Ascending aorta (tissue), 2 donors: Measurements from ENCODE around the gene TMEM86B. TPM values are rescaled to one million over a fixed set of nuclear protein-coding genes. Genes with fewer than 3 reads are reported as not detected.

Experiments used
- DNase-seq, 2 donors: peaks; one replicate each; pipeline ENCODE4 v3.0.0-alpha.2; 2019; ENCODE audit warnings: low spot score in 2 of 2
- H3K27ac ChIP-seq, 2 donors: fragments of 200-600 bp; sonication (generic); one replicate each; pipeline ENCODE4 v1.5.1; 2016 to 2017; ENCODE audit warnings: mild to moderate bottlenecking in 1 of 2
- H3K27me3 ChIP-seq: fragments of 200-600 bp; sonication (generic); one replicate; pipeline ENCODE4 v1.5.1; 2017
- H3K36me3 ChIP-seq, 2 donors: fragments of 200-600 bp; sonication (generic); one replicate each; pipeline ENCODE4 v1.5.1; 2016
- H3K4me1 ChIP-seq, 2 donors: fragments of 200-600 bp; sonication (generic); one replicate each; pipeline ENCODE4 v1.5.1; 2016 to 2017; ENCODE audit warnings: mild to moderate bottlenecking in 1 of 2
- H3K4me3 ChIP-seq, 2 donors: fragments of 200-600 bp; sonication (generic); one replicate each; pipeline ENCODE4 v1.5.1; 2016 to 2017; ENCODE audit warnings: mild to moderate bottlenecking in 1 of 2
- H3K9me3 ChIP-seq, 2 donors: fragments of 200-600 bp; sonication (generic); one replicate each; pipeline ENCODE4 v1.5.1; 2016
- CTCF ChIP-seq, 3 experiments: fragments of 200-600 bp in 2 of 3; fragments of 450-650 bp in 1 of 3; sonication (generic) in 2 of 3; IDR thresholded peaks; one replicate each; pipeline ENCODE4 v1.5.1; 2016 to 2019; ENCODE audit warnings: antibody characterized with exemption in 3 of 3, mild to moderate bottlenecking in 1 of 3, moderate library complexity in 1 of 3
- intact Hi-C: fragments of 100-400 bp; cut with DNase I; formaldehyde crosslinking; loops from one replicate; pipeline ENCODE4 v1.15.1; 2023
- total RNA-seq: library from RNA; depleted of rRNA; stranded (reverse); fragments of >200 nt; gene quantifications from one replicate; pipeline ENCODE4 v1.1.0, GENCODE V29; 2016

Gene TMEM86B
- total RNA-seq, 1 donor from 2014 or later: not detected

DNA sequence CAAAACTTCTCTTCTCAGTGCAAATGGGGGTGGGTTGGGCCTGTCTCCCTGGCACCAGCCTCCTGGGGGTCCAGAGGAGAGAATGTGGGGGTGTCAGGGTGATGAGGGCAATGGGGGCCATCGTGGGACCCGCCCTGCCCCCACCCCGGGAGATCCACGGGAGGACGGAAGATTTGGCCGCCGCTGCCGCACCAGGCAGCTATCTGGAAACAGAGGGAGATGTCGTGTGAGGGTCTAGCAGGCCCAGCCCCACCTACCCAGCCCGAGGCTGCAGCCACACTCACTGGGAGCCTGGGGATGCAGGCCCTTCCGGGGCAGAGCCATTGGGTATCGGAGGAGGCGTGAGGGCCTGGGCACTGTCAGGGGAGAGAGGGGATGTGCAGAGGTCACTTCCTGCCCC is 1.8 kb upstream of the TMEM86B start:
- no peak for TF ChIP-seq CTCF (IDR thresholded peaks at IDR 0.05)
- H3K9me3 ChIP-seq: no peaks in the 10 kb centered on the region
- no peaks in the 10 kb centered on the region for H3K27me3 ChIP-seq
- H3K4me3 ChIP-seq: no peak overlapping the region
- no peak for DNase-seq
- H3K27ac ChIP-seq: no peak overlapping the region
- H3K4me1 ChIP-seq: no peaks in the 10 kb centered on the region
- intact Hi-C loops: no loop called here
- H3K36me3 ChIP-seq: peaks cover 74 to 77% of the 10 kb centered on the region in 2 donors

DNA sequence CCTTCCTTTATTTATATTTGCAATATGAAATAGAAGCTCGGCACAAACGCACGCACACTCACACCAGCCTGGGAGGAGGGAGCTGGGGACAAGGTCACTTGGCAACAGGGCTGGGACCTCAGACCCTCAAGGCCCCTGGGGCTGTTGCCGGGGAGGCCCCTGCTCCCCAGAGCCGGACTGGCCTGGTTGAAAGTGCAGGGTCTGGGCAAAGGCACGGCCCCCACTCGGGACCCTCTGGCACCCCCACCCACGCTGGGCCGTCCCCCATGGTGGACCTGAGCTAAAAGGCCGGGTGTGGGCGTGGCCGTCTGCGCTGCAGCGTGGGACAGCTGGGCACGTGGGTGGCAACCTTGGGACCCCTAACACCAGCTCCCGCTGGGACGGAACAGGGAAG is 1.2 kb upstream of the TMEM86B start:
- Histone ChIP-seq H3K9me3 (no peaks in the 10 kb centered on the region), H3K4me3 (no peak overlapping the region), H3K27me3 (no peaks in the 10 kb centered on the region), H3K4me1 (no peaks in the 10 kb centered on the region), H3K27ac (no peak overlapping the region), H3K36me3 (peaks cover 68 to 72% of the 10 kb centered on the region in 2 donors)
- intact Hi-C loops: no loop called here
- no peak for DNase-seq
- TF ChIP-seq CTCF (IDR thresholded peaks at IDR 0.05): no peak

DNA sequence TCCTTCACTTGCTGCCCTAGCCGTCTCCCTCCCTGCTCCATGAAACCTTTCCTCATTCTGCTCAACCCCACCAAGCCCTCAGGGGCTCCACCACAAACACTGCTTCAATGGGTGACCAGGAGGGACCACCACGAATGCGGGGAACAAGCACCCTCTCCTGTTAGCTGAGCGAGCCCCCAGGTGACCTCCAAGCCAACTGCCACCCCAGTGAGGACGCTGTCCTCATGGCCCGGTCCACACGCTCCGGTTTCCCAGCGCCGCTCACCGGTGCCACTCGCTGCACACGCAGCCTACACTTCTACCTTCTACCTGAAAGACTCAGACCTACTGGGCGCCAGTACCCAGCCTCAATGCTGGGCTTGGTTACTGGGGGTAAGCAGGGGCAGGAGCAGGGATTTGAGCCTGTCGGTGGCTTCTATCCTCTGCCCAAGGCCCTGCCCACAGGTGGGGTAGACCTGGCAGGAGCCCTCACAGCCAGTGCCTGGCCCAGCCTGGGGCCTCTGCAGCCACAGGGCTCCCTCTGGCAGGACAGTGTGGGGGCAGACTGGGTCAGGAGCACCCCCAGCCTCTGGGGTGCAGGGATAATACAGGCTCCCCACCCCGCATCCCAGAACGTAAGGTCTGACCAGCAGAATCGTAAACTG is 704 bp upstream of the TMEM86B start:
- H3K36me3 ChIP-seq: peaks cover 66 to 68% of the 10 kb centered on the region in 2 donors
- no peaks in the 10 kb centered on the region for H3K4me1 ChIP-seq
- H3K27me3 ChIP-seq: no peaks in the 10 kb centered on the region
- DNase-seq: no peak
- no peak overlapping the region for H3K27ac ChIP-seq
- no peak for TF ChIP-seq CTCF (IDR thresholded peaks at IDR 0.05)
- intact Hi-C loops: no loop called here
- H3K9me3 ChIP-seq: no peaks in the 10 kb centered on the region
- H3K4me3 ChIP-seq: no peak overlapping the region

DNA sequence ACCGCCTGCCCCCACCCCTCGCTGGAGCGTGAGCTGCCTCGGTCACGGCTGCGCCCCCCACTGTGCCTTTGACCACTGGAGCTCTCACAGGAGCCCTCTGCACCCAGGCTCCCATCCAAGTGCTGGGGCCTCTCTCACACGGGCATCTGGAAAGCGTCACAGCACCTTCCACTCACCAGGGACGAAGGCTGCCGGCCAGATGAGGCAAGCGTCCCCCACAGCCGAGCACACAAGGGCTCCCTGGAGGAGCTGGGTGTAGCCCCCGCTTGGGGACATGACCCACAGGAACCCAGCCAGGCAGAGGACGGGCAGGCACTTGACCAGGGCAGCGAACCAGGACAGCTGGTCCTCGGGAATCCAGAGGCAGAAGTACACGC is 560 bp downstream of the TMEM86B start:
- Histone ChIP-seq H3K4me3 (no peak overlapping the region), H3K4me1 (no peaks in the 10 kb centered on the region), H3K27ac (no peak overlapping the region), H3K36me3 (peaks cover 58 to 63% of the 10 kb centered on the region in 2 donors), H3K27me3 (no peaks in the 10 kb centered on the region), H3K9me3 (no peaks in the 10 kb centered on the region)
- DNase-seq: no peak
- TF ChIP-seq CTCF (IDR thresholded peaks at IDR 0.05): no peak
- intact Hi-C loops: no loop called here

- no peaks in the 10 kb centered on the region for H3K4me1 ChIP-seq
- DNase-seq: no peak
- no peaks in the 10 kb centered on the region for H3K27me3 ChIP-seq
- TF ChIP-seq CTCF (IDR thresholded peaks at IDR 0.05): no peak
- H3K36me3 ChIP-seq: peaks cover 52 to 58% of the 10 kb centered on the region in 2 donors
- H3K4me3 ChIP-seq: no peak overlapping the region
- H3K9me3 ChIP-seq: no peaks in the 10 kb centered on the region
- intact Hi-C loops: no loop called here
- H3K27ac ChIP-seq: no peak overlapping the region
Observed at GRCh38 chr19:55227241-55228014, 1.1 kb downstream of the TMEM86B start.
